ENCODE data around the gene ZNF106.

DNA sequence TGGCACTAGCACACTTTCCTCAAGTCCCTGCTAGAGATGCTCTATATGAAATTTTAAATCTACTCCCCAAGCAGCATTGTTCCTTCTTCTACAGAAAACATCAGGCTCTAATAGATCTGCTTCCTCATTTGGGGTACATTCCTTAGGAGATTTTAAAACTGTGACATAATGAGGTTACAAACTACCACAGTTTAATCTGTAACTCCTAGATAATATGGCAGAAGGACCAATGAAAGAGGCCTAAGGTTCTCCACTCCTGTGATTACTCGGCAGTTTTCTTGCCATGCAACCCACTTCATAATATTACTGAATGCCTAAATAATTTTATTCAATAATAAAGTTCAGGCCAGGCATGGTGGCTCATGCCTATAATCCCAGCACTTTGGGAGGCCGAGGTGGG, 16.1 kb downstream of the ZNF106 start:
- TF ChIP-seq, protein P1, sequence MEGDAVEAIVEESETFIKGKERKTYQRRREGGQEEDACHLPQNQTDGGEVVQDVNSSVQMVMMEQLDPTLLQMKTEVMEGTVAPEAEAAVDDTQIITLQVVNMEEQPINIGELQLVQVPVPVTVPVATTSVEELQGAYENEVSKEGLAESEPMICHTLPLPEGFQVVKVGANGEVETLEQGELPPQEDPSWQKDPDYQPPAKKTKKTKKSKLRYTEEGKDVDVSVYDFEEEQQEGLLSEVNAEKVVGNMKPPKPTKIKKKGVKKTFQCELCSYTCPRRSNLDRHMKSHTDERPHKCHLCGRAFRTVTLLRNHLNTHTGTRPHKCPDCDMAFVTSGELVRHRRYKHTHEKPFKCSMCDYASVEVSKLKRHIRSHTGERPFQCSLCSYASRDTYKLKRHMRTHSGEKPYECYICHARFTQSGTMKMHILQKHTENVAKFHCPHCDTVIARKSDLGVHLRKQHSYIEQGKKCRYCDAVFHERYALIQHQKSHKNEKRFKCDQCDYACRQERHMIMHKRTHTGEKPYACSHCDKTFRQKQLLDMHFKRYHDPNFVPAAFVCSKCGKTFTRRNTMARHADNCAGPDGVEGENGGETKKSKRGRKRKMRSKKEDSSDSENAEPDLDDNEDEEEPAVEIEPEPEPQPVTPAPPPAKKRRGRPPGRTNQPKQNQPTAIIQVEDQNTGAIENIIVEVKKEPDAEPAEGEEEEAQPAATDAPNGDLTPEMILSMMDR (IDR thresholded peaks at IDR 0.05), result no peak
- TF ChIP-seq POLR2A (IDR thresholded peaks at IDR 0.05) (no peak), POLR2AphosphoS5 (IDR thresholded peaks at IDR 0.05; ENCODE audit: insufficient read depth in 1 of 2, low read depth in 1 of 2) (no peak)

Measured in vagina (tissue), 2 donors.